OCI-LY7 (cell line): ENCODE results near the gene RPL38. TPM values are rescaled to one million over a fixed set of nuclear protein-coding genes. Genes with fewer than 3 reads are reported as not detected.

Experiments
- BruUV-seq: library from RNA; stranded (reverse); fragments of 400-500 nt; replicated peaks from 2 replicates; lab custom pipeline; 2021; lab: Mats Ljungman, UMichigan
- CTCF ChIA-PET: fragments of 300-600 bp; sonication (Branson Sonifier 250); formaldehyde crosslinking; loops from one replicate; lab custom pipeline; 2022; ENCODE audit warnings: antibody characterized with exemption; ENCODE audit not compliant: unreplicated experiment; lab: Charles Lee
- POLR2A ChIA-PET: fragments of 300-600 bp; sonication (Branson Sonifier 250); formaldehyde crosslinking; loops from one replicate; lab custom pipeline; 2022; ENCODE audit warnings: antibody characterized with exemption; lab: Charles Lee
- DNase-seq: peaks from one replicate; pipeline ENCODE4 v3.0.0-alpha.2; 2015; ENCODE audit warnings: low spot score
- H2AFZ ChIP-seq: fragments of 200-600 bp; sonication (generic), shearing (Covaris generic); 2 replicates; pipeline ENCODE4 v1.6.1; 2014; ENCODE audit warnings: mild to moderate bottlenecking, antibody characterized with exemption, low read length, moderate library complexity
- H3K27ac ChIP-seq: fragments of 200-600 bp; sonication (generic); 2 replicates; pipeline ENCODE4 v1.5.1; 2014; ENCODE audit warnings: mixed run types, low read depth, mild to moderate bottlenecking, moderate library complexity, low read length, inconsistent platforms; ENCODE audit not compliant: poor library complexity, severe bottlenecking
- H3K36me3 ChIP-seq: fragments of 200-600 bp; sonication (generic); 2 replicates; pipeline ENCODE4 v1.6.1; 2014; ENCODE audit warnings: mild to moderate bottlenecking, antibody characterized with exemption, low read length, moderate library complexity, mixed read lengths; ENCODE audit not compliant: insufficient read depth
- H3K4me1 ChIP-seq: fragments of 200-600 bp; sonication (generic); 2 replicates; pipeline ENCODE4 v1.5.1; 2014; ENCODE audit warnings: mild to moderate bottlenecking, low read length; ENCODE audit not compliant: insufficient read depth, poor library complexity, severe bottlenecking
- H3K4me2 ChIP-seq: fragments of 200-600 bp; sonication (generic); 2 replicates; pipeline ENCODE4 v1.6.1; 2014; ENCODE audit warnings: mild to moderate bottlenecking, low read length
- H3K4me3 ChIP-seq: fragments of 200-600 bp; sonication (generic); 2 replicates; pipeline ENCODE4 v1.5.1; 2014; ENCODE audit warnings: mild to moderate bottlenecking, low read depth, low read length; ENCODE audit not compliant: poor library complexity, severe bottlenecking
- H3K79me2 ChIP-seq: fragments of 200-600 bp; sonication (generic); 2 replicates; pipeline ENCODE4 v1.6.1; 2016; ENCODE audit warnings: low read depth, mild to moderate bottlenecking, low read length, moderate library complexity, mixed read lengths; ENCODE audit not compliant: insufficient read depth
- H3K9me2 ChIP-seq: fragments of 200-600 bp; sonication (generic); 2 replicates; pipeline ENCODE4 v1.6.1; 2016; ENCODE audit warnings: mild to moderate bottlenecking, low read length, mixed read lengths; ENCODE audit not compliant: insufficient read depth
- H3K9me3 ChIP-seq: fragments of 200-600 bp; sonication (generic); 2 replicates; pipeline ENCODE4 v1.6.1; 2014; ENCODE audit warnings: mild to moderate bottlenecking, mixed run types, low read length, mixed read lengths
- H4K20me1 ChIP-seq: fragments of 200-600 bp; sonication (generic); 2 replicates; pipeline ENCODE4 v1.6.1; 2014; ENCODE audit warnings: mild to moderate bottlenecking, antibody characterized with exemption, low read length, moderate library complexity, mixed read lengths; ENCODE audit not compliant: insufficient read depth
- EZH2phosphoT487 ChIP-seq: fragments of 200-600 bp; sonication (generic); IDR thresholded peaks from 2 replicates; pipeline ENCODE4 v1.6.1; 2018; ENCODE audit warnings: low read depth, borderline replicate concordance, mild to moderate bottlenecking, mixed run types, antibody characterized with exemption, low read length, moderate library complexity, mixed read lengths
- intact Hi-C: fragments of 100-400 bp; cut with micrococcal nuclease; formaldehyde crosslinking; loops from one replicate; pipeline ENCODE4 v1.10.0; 2022; ENCODE audit not compliant: unreplicated experiment
- total RNA-seq, 2 experiments: library from RNA; depleted of rRNA in 1 of 2; stranded (reverse); fragments of >200 nt in 1 of 2; shearing (Covaris generic) in 1 of 2; gene quantifications; 2 replicates each; pipeline ENCODE4 v1.2.3, GENCODE V29; 2014 to 2022
- TF ChIP-seq, protein P1 (sequence below): fragments of 200-600 bp; sonication (generic); conservative IDR thresholded peaks from 2 replicates; pipeline ENCODE4 v1.5.1; 2014; ENCODE audit warnings: mild to moderate bottlenecking, antibody characterized with exemption, low read length, moderate library complexity, mixed read lengths

Gene RPL38
- total RNA-seq, 2 experiments from 2014 or later: 1,845 to 4,732 TPM

GRCh38 chr17:74217037-74217730 lies 13.7 kb downstream of the RPL38 start:
- H3K36me3 ChIP-seq: peaks cover under 1% of the 10 kb centered on the region; the same call in 1 of the 2 replicates
- H4K20me1 ChIP-seq: no peaks in the 10 kb centered on the region
- TF ChIP-seq, protein P1, sequence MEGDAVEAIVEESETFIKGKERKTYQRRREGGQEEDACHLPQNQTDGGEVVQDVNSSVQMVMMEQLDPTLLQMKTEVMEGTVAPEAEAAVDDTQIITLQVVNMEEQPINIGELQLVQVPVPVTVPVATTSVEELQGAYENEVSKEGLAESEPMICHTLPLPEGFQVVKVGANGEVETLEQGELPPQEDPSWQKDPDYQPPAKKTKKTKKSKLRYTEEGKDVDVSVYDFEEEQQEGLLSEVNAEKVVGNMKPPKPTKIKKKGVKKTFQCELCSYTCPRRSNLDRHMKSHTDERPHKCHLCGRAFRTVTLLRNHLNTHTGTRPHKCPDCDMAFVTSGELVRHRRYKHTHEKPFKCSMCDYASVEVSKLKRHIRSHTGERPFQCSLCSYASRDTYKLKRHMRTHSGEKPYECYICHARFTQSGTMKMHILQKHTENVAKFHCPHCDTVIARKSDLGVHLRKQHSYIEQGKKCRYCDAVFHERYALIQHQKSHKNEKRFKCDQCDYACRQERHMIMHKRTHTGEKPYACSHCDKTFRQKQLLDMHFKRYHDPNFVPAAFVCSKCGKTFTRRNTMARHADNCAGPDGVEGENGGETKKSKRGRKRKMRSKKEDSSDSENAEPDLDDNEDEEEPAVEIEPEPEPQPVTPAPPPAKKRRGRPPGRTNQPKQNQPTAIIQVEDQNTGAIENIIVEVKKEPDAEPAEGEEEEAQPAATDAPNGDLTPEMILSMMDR: no peak
- no peak for TF ChIP-seq EZH2phosphoT487
- H3K4me2 ChIP-seq: peak overlapping the region; percentile 80; the same call in 1 of the 2 replicates
- H3K9me2 ChIP-seq: no peaks in the 10 kb centered on the region
- no peak overlapping the region for H3K27ac ChIP-seq
- peak; percentile 39 for DNase-seq
- no peaks in the 10 kb centered on the region for H3K79me2 ChIP-seq
- ChIA-PET CTCF (interaction anchor here (0.5 kb wide), 1 partner anchor 11 kb away, joined by 3 read pairs; no protein-coding TSS in a partner anchor), POLR2A (interaction anchor here (0.6 kb wide), 1 partner anchor 89 kb away, joined by 3 read pairs; no protein-coding TSS in a partner anchor)
- 0 out of 2 replicates have a peak overlapping the region, but pooled peaks have one; percentile 3 for H2AFZ ChIP-seq
- peaks cover 50% of the 10 kb centered on the region for H3K4me1 ChIP-seq
- H3K9me3 ChIP-seq: no peaks in the 10 kb centered on the region
- BruUV-seq: no TSS peak
- no peak overlapping the region for H3K4me3 ChIP-seq
- intact Hi-C loops: loop anchor here (10.0 kb wide), 1 partner anchor 238 kb away; no protein-coding TSS in a partner anchor

DNA sequence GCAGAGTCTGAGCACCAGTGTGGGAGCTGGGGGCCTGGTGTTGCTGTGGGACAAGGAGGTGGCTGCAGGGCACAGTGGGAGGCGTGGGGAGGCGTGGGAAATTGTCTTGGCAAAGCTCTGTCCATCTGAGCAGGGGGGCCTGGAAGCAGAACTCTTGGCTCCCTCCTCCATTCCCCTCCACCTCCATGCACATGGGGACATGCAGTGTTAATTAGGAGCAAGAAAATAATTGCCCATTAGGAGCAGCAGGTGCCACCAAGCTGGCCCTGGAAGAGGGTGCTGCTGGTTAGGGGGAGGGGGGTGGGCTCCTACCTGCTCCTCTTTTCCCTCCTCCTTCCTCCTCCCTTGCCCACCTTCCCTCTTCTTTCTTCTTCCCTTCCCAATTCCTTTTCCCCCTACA lies 14.4 kb downstream of the RPL38 start:
- Histone ChIP-seq H3K36me3 (no peaks in the 10 kb centered on the region), H3K4me2 (no peak overlapping the region), H2AFZ (no peak overlapping the region), H3K79me2 (no peaks in the 10 kb centered on the region), H3K4me1 (peaks cover 47% of the 10 kb centered on the region), H3K27ac (no peak overlapping the region), H3K4me3 (no peak overlapping the region), H3K9me3 (no peaks in the 10 kb centered on the region), H4K20me1 (no peaks in the 10 kb centered on the region), H3K9me2 (no peaks in the 10 kb centered on the region)
- intact Hi-C loops: loop anchor here (10.0 kb wide), 1 partner anchor 237 kb away; no protein-coding TSS in a partner anchor
- no peak for DNase-seq
- POLR2A ChIA-PET: interaction anchor here (0.6 kb wide), 2 partner anchors 12 to 88 kb away, joined by 3 read pairs; no protein-coding TSS in a partner anchor
- CTCF ChIA-PET: no interaction called here
- no TSS peak for BruUV-seq
- TF ChIP-seq EZH2phosphoT487: no peak
- TF ChIP-seq, protein P1: no peak

DNA sequence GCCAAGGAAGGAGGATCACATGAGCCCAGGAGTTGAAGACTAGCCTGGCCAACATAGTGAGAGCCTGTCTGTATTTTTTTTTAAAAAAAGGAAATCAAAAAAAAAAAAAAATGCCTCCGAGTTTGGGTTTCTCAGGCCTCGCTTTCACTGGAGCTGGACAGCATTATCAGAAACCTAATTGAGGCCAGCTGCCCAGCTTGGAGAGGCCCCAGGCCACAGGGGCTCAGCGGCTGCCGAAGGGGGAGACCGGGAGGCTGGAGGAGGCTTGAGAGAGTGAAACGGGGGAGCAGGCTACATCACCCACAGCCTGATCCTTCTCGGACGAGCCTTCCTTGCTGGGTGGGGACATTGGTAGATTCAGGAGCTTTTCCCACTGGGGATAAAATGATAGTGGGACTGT lies 15.0 kb downstream of the RPL38 start:
- Histone ChIP-seq H3K27ac (no peak overlapping the region), H4K20me1 (no peaks in the 10 kb centered on the region), H3K4me3 (no peak overlapping the region), H3K4me1 (peaks cover 41% of the 10 kb centered on the region), H3K9me2 (no peaks in the 10 kb centered on the region), H2AFZ (no peak overlapping the region), H3K36me3 (no peaks in the 10 kb centered on the region), H3K9me3 (no peaks in the 10 kb centered on the region), H3K79me2 (no peaks in the 10 kb centered on the region), H3K4me2 (no peak overlapping the region)
- intact Hi-C loops: loop anchor here (10.0 kb wide), 1 partner anchor 236 kb away; no protein-coding TSS in a partner anchor
- CTCF ChIA-PET: no interaction called here
- POLR2A ChIA-PET: no interaction called here
- TF ChIP-seq EZH2phosphoT487: no peak
- TF ChIP-seq, protein P1: no peak
- DNase-seq: no peak
- BruUV-seq: no TSS peak
